ENCODE results near the gene SERPINB5.

- TF ChIP-seq CTCF (IDR thresholded peaks at IDR 0.05) (no peak), POLR2A (IDR thresholded peaks at IDR 0.05) (no peak), POLR2AphosphoS5 (IDR thresholded peaks at IDR 0.05) (no peak)
These were observed 30.5 kb upstream of the SERPINB5 start for GRCh38 chr18:63446266-63446665.

Data from breast epithelium (tissue), 3 donors.